GM19324 (cell line): Measurements from ENCODE around the gene KDM4C.
"Not testable (repeated sequence)": the region's sequence is repeated elsewhere in the genome, so short reads cannot be mapped to it uniquely, and the experiment has no call there.

Source experiments
- ATAC-seq: cut with Tn5 transposase; IDR thresholded peaks from one replicate; pipeline ENCODE4 v1.9.1; 2021; ENCODE audit warnings: mild to moderate bottlenecking, moderate library complexity; ENCODE audit not compliant: unreplicated experiment, low FRiP score

KDM4C gene

GRCh38 chr9:6794936-6795335 is 37.2 kb downstream of the KDM4C start:
- no peak for ATAC-seq

GRCh38 chr9:6802926-6803325 is 45.2 kb downstream of the KDM4C start:
- ATAC-seq: no peak

GRCh38 chr9:6805532-6805931 is 47.8 kb downstream of the KDM4C start:
- ATAC-seq: no peak

GRCh38 chr9:6806318-6806717 is 48.5 kb downstream of the KDM4C start:
- not testable (repeated sequence) for ATAC-seq

GRCh38 chr9:6807669-6808068 is 49.9 kb downstream of the KDM4C start:
- ATAC-seq: not testable (repeated sequence)

- no peak for ATAC-seq
Measured at GRCh38 chr9:6811436-6811835, 53.7 kb downstream of the KDM4C start.

- no peak for ATAC-seq
Measured at GRCh38 chr9:6816581-6816980, 58.8 kb downstream of the KDM4C start.

GRCh38 chr9:6818292-6818922 is 60.6 kb downstream of the KDM4C start:
- ATAC-seq: no peak

GRCh38 chr9:6819112-6819511 is 61.3 kb downstream of the KDM4C start:
- ATAC-seq: no peak

GRCh38 chr9:6819529-6819928 is 61.8 kb downstream of the KDM4C start:
- ATAC-seq: no peak

GRCh38 chr9:6822696-6823095 is 64.9 kb downstream of the KDM4C start:
- ATAC-seq: no peak

GRCh38 chr9:6827439-6828145 is 69.8 kb downstream of the KDM4C start:
- no peak for ATAC-seq

GRCh38 chr9:6829027-6829426 is 71.3 kb downstream of the KDM4C start:
- ATAC-seq: no peak

GRCh38 chr9:6829536-6829935 is 71.8 kb downstream of the KDM4C start:
- no peak for ATAC-seq

- ATAC-seq: no peak
Measured at GRCh38 chr9:6833518-6834192, 75.9 kb downstream of the KDM4C start.

GRCh38 chr9:6834306-6834705 is 76.5 kb downstream of the KDM4C start:
- no peak for ATAC-seq

- ATAC-seq: no peak
Measured at GRCh38 chr9:6838158-6838557, 80.4 kb downstream of the KDM4C start.

GRCh38 chr9:6842584-6842947 is 84.8 kb downstream of the KDM4C start:
- ATAC-seq: no peak

GRCh38 chr9:6843742-6844141 is 86.0 kb downstream of the KDM4C start:
- no peak for ATAC-seq

- no peak for ATAC-seq
Measured at GRCh38 chr9:6844267-6844666, 86.5 kb downstream of the KDM4C start.

GRCh38 chr9:6845128-6845826 is 87.5 kb downstream of the KDM4C start:
- no peak for ATAC-seq
